Stimulated activated CD4-positive, alpha-beta T cell treated with anti-CD3 and anti-CD28 coated beads, TNF-alpha, amount 100 ng/mL, for 4 hours (primary cell): ENCODE data around the gene MCUB.
"Not testable (repeated sequence)": the region's sequence is repeated elsewhere in the genome, so short reads cannot be mapped to it uniquely, and the experiment has no call there.

ENCODE experiments used
- DNase-seq, 3 experiments: peaks; one replicate each; pipeline ENCODE4 v3.0.0-alpha.2; 2020; ENCODE audit warnings: low read depth in 3 of 3

MCUB gene

GRCh38 chr4:109578846-109579245 lies 18.8 kb downstream of the MCUB start:
- DNase-seq = no peak

GRCh38 chr4:109579997-109580396 lies 20.0 kb downstream of the MCUB start:
- not testable (repeated sequence) for DNase-seq

- no peak for DNase-seq
Observed at GRCh38 chr4:109588176-109588575, 28.1 kb downstream of the MCUB start.

- DNase-seq = no peak
Observed at GRCh38 chr4:109589119-109589518, 29.1 kb downstream of the MCUB start.

GRCh38 chr4:109589605-109590004 lies 29.6 kb downstream of the MCUB start:
- DNase-seq = no peak

GRCh38 chr4:109590905-109591304 lies 30.9 kb downstream of the MCUB start:
- DNase-seq = no peak

- DNase-seq = no peak
Observed at GRCh38 chr4:109592367-109592766, 32.3 kb downstream of the MCUB start.

- not testable (repeated sequence) for DNase-seq
Observed at GRCh38 chr4:109595123-109595522, 35.1 kb downstream of the MCUB start.

GRCh38 chr4:109596420-109597085 lies 36.5 kb downstream of the MCUB start:
- DNase-seq = not testable (repeated sequence)

GRCh38 chr4:109599046-109599652 lies 39.1 kb downstream of the MCUB start:
- no peak for DNase-seq

- no peak for DNase-seq
Observed at GRCh38 chr4:109600431-109600830, 40.4 kb downstream of the MCUB start.

- DNase-seq = no peak
Observed at GRCh38 chr4:109601336-109601735, 41.3 kb downstream of the MCUB start.

- no peak for DNase-seq
Observed at GRCh38 chr4:109607976-109608375, 47.9 kb downstream of the MCUB start.

- DNase-seq = no peak
Observed at GRCh38 chr4:109608879-109609278, 48.8 kb downstream of the MCUB start.

- no peak for DNase-seq
Observed at GRCh38 chr4:109609431-109609830, 49.4 kb downstream of the MCUB start.

- no peak for DNase-seq
Observed at GRCh38 chr4:109610489-109610888, 50.4 kb downstream of the MCUB start.

GRCh38 chr4:109611045-109611646 lies 51.1 kb downstream of the MCUB start:
- no peak for DNase-seq

- no peak for DNase-seq
Observed at GRCh38 chr4:109614015-109614414, 54.0 kb downstream of the MCUB start.

GRCh38 chr4:109614466-109614865 lies 54.4 kb downstream of the MCUB start:
- DNase-seq = no peak

GRCh38 chr4:109615742-109616141 lies 55.7 kb downstream of the MCUB start:
- no peak for DNase-seq

GRCh38 chr4:109616243-109616642 lies 56.2 kb downstream of the MCUB start:
- no peak for DNase-seq

GRCh38 chr4:109622626-109623025 lies 62.6 kb downstream of the MCUB start:
- DNase-seq = no peak

GRCh38 chr4:109624536-109624935 lies 64.5 kb downstream of the MCUB start:
- no peak for DNase-seq
